ENCODE results near the gene AEN.
"Not testable (repeated sequence)": the region's sequence is repeated elsewhere in the genome, so short reads cannot be mapped to it uniquely, and the experiment has no call there.

- not testable (repeated sequence) for TF ChIP-seq POLR2AphosphoS5 (IDR thresholded peaks at IDR 0.05); POLR2A (IDR thresholded peaks at IDR 0.05; ENCODE audit: low read depth)
- TF ChIP-seq, protein P1, sequence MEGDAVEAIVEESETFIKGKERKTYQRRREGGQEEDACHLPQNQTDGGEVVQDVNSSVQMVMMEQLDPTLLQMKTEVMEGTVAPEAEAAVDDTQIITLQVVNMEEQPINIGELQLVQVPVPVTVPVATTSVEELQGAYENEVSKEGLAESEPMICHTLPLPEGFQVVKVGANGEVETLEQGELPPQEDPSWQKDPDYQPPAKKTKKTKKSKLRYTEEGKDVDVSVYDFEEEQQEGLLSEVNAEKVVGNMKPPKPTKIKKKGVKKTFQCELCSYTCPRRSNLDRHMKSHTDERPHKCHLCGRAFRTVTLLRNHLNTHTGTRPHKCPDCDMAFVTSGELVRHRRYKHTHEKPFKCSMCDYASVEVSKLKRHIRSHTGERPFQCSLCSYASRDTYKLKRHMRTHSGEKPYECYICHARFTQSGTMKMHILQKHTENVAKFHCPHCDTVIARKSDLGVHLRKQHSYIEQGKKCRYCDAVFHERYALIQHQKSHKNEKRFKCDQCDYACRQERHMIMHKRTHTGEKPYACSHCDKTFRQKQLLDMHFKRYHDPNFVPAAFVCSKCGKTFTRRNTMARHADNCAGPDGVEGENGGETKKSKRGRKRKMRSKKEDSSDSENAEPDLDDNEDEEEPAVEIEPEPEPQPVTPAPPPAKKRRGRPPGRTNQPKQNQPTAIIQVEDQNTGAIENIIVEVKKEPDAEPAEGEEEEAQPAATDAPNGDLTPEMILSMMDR (IDR thresholded peaks at IDR 0.05) = not testable (repeated sequence)
Measured at GRCh38 chr15:88642514-88642913, 21.4 kb downstream of the AEN start.
